Neuronal stem cell (in vitro differentiated cells): Measurements from ENCODE around the gene VOPP1.

ENCODE experiments used
- DNase-seq: peaks from one replicate; pipeline ENCODE4 v3.0.0-alpha.2; 2013; ENCODE audit warnings: low spot score
- H2AFZ ChIP-seq: one replicate; pipeline ENCODE4 v1.6.1; 2013; ENCODE audit warnings: mild to moderate bottlenecking, low read length, inconsistent platforms
- H2AK5ac ChIP-seq: 2 replicates; pipeline ENCODE4 v1.6.1; 2013; ENCODE audit warnings: low read depth, mild to moderate bottlenecking, inconsistent platforms, low read length, moderate library complexity, mixed read lengths
- H2BK120ac ChIP-seq: 2 replicates; pipeline ENCODE4 v1.6.1; 2013; ENCODE audit warnings: low read depth, mild to moderate bottlenecking, inconsistent platforms, low read length, moderate library complexity, mixed read lengths
- H2BK12ac ChIP-seq: one replicate; pipeline ENCODE4 v1.6.1; 2013; ENCODE audit warnings: low read length, inconsistent platforms
- H2BK15ac ChIP-seq: 2 replicates; pipeline ENCODE4 v1.6.1; 2013; ENCODE audit warnings: mild to moderate bottlenecking, low read length, inconsistent platforms, mixed read lengths
- H2BK5ac ChIP-seq: one replicate; pipeline ENCODE4 v1.6.1; 2013; ENCODE audit warnings: inconsistent platforms, mild to moderate bottlenecking, low read length, moderate library complexity
- H3K14ac ChIP-seq: one replicate; pipeline ENCODE4 v1.6.1; 2013; ENCODE audit warnings: low read length, inconsistent platforms
- H3K18ac ChIP-seq: 2 replicates; pipeline ENCODE4 v1.6.1; 2013; ENCODE audit warnings: low read length, inconsistent platforms
- H3K23ac ChIP-seq: 2 replicates; pipeline ENCODE4 v1.6.1; 2013; ENCODE audit warnings: low read depth, mild to moderate bottlenecking, mixed read lengths, low read length, inconsistent platforms; ENCODE audit not compliant: poor library complexity
- H3K27ac ChIP-seq: replicated peaks from 3 replicates; pipeline ENCODE4 v1.5.1; 2013; ENCODE audit warnings: low read length, inconsistent platforms
- H3K27me3 ChIP-seq, 3 experiments: 2 replicates each; pipeline ENCODE4 v1.6.1; 2013; ENCODE audit warnings: low read length in 3 of 3, mild to moderate bottlenecking in 2 of 3, inconsistent platforms in 1 of 3, low read depth in 1 of 3, mixed read lengths in 1 of 3, moderate library complexity in 1 of 3; ENCODE audit not compliant: control insufficient read depth in 3 of 3, insufficient read depth in 3 of 3
- H3K36me3 ChIP-seq, 2 donors: replicated peaks in 1 of 2; 2 replicates each; pipeline ENCODE4 v1.6.1; 2013; ENCODE audit warnings: low read length in 2 of 2; ENCODE audit not compliant: control insufficient read depth in 2 of 2, insufficient read depth in 2 of 2
- H3K4ac ChIP-seq: 2 replicates; pipeline ENCODE4 v1.6.1; 2013; ENCODE audit warnings: inconsistent platforms, mild to moderate bottlenecking, low read length, moderate library complexity
- H3K4me1 ChIP-seq, 2 donors: 1 replicate in 1 of 2; 2 replicates in 1 of 2; pipeline ENCODE4 v1.6.1; 2013; ENCODE audit warnings: low read length in 2 of 2, low read depth in 1 of 2; ENCODE audit not compliant: control insufficient read depth in 2 of 2, insufficient read depth in 1 of 2
- H3K4me2 ChIP-seq: one replicate; pipeline ENCODE4 v1.6.1; 2013; ENCODE audit warnings: mild to moderate bottlenecking, low read length, inconsistent platforms; ENCODE audit not compliant: insufficient read depth, poor library complexity, severe bottlenecking
- H3K4me3 ChIP-seq, 2 donors: 2 replicates each; pipeline ENCODE4 v1.5.1; 2013; ENCODE audit warnings: low read length in 2 of 2, mild to moderate bottlenecking in 2 of 2, inconsistent platforms in 1 of 2, moderate library complexity in 1 of 2
- H3K79me1 ChIP-seq: one replicate; pipeline ENCODE4 v1.6.1; 2013; ENCODE audit warnings: low read depth, mild to moderate bottlenecking, inconsistent platforms, low read length, moderate library complexity
- H3K9ac ChIP-seq: one replicate; pipeline ENCODE4 v1.6.1; 2013; ENCODE audit warnings: mild to moderate bottlenecking, low read depth, low read length, inconsistent platforms; ENCODE audit not compliant: poor library complexity
- H3K9me3 ChIP-seq, 2 donors: replicated peaks in 1 of 2; 2 replicates each; pipeline versions ENCODE3 to v1.6.1; 2013; ENCODE audit warnings: low read length in 2 of 2, mild to moderate bottlenecking in 2 of 2, inconsistent platforms in 1 of 2, low read depth in 1 of 2, mixed read lengths in 1 of 2, moderate library complexity in 1 of 2; ENCODE audit not compliant: control insufficient read depth in 2 of 2, insufficient read depth in 1 of 2
- H4K8ac ChIP-seq: one replicate; pipeline ENCODE4 v1.6.1; 2013; ENCODE audit warnings: low read depth, mild to moderate bottlenecking, inconsistent platforms, low read length, moderate library complexity
- H4K91ac ChIP-seq: one replicate; pipeline ENCODE4 v1.6.1; 2013; ENCODE audit warnings: low read length, low read depth, mild to moderate bottlenecking, inconsistent platforms; ENCODE audit not compliant: poor library complexity
- WGBS, 2 donors: extraction: QIAGEN DNeasy Blood & Tissue Kit; methylation state at CpG; one replicate each; pipeline ENCODE4 v1.1.7; 2013; ENCODE audit warnings: missing lambda C conversion rate in 2 of 2, mixed read lengths in 1 of 2; ENCODE audit not compliant: insufficient read length in 2 of 2, insufficient replicate concordance in 1 of 2; ENCODE audit errors: extremely low coverage in 2 of 2; 5-methylcytosine and 5-hydroxymethylcytosine counted together

Gene VOPP1

DNA sequence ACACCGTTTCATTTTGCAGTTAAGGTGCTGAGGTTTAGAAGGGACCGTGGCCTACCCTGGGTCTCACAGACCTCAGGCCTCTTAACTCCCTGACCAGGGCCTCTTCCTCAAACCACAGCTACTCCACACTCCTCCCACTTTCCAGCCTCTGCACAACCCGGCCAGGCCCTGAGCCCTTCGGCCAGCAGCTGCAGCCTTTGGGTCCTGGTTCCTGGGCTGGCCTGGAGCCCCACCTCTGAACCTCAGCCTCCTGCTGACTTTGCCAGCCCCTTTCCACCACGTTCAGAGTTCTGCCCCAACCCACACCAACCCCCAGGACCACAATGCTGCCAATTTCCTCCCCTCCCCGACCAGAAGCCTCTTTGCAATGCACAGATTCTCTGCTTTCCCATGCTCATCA lies 84.1 kb downstream of the VOPP1 start:
- no peak overlapping the region for H3K9ac ChIP-seq
- H2AFZ ChIP-seq, result no peak overlapping the region
- H2BK5ac ChIP-seq, result peak overlapping the region; percentile 29
- no peak overlapping the region for H3K4me2 ChIP-seq
- H3K4ac ChIP-seq, result no peak overlapping the region
- no peaks in the 10 kb centered on the region for H3K27me3 ChIP-seq
- no peak overlapping the region for H2AK5ac ChIP-seq
- peaks cover 10 to 84% of the 10 kb centered on the region in 2 donors for H3K36me3 ChIP-seq
- no peak overlapping the region for H4K91ac ChIP-seq
- no peak for DNase-seq
- no peak overlapping the region for H3K4me3 ChIP-seq
- no peak overlapping the region for H3K14ac ChIP-seq
- H3K18ac ChIP-seq, result no peak overlapping the region
- H3K4me1 ChIP-seq, result peaks cover 4 to 7% of the 10 kb centered on the region in 2 donors
- no peak overlapping the region for H2BK15ac ChIP-seq
- no peak overlapping the region for H3K23ac ChIP-seq
- WGBS, 2 donors, result no CpG with 5 or more reads among the region's 6 CpGs
- no peak overlapping the region for H3K27ac ChIP-seq
- no peak overlapping the region for H4K8ac ChIP-seq
- no peak overlapping the region for H2BK12ac ChIP-seq
- no peak overlapping the region for H2BK120ac ChIP-seq
- H3K9me3 ChIP-seq, result no peaks in the 10 kb centered on the region
- no peaks in the 10 kb centered on the region for H3K79me1 ChIP-seq

DNA sequence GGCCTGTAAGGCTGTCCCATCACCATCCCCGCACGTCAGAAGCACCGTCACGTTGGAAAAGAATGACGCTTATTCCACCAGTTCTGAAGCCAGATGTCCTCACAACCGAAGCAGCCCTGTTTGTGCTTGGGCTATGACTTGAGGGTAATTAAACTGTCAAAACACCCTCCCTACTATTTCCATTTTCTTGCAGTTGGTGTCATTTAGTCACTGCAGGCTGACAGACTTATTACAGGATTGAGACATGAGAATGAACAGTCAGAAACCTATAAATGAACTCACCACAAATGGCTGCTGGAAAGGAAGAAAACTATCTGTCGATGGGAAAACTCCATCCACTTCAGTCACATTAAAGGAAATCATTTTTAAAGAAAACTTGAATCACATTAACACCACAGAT lies 85.3 kb downstream of the VOPP1 start:
- Histone ChIP-seq H3K4me2 (no peak overlapping the region), H2BK5ac (no peak overlapping the region), H3K18ac (peak overlapping the region; percentile 8), H3K79me1 (no peaks in the 10 kb centered on the region), H2AK5ac (no peak overlapping the region), H3K27me3 (no peaks in the 10 kb centered on the region), H3K36me3 (peaks cover 10 to 79% of the 10 kb centered on the region in 2 donors), H2BK15ac (no peak overlapping the region), H3K4me3 (no peak overlapping the region), H2BK120ac (no peak overlapping the region), H2BK12ac (no peak overlapping the region), H3K9me3 (no peaks in the 10 kb centered on the region), H4K8ac (no peak overlapping the region), H2AFZ (no peak overlapping the region), H3K23ac (no peak overlapping the region), H3K27ac (no peak overlapping the region), H3K4ac (no peak overlapping the region), H3K14ac (no peak overlapping the region), H4K91ac (no peak overlapping the region), H3K4me1 (peaks cover 3 to 8% of the 10 kb centered on the region in 2 donors), H3K9ac (no peak overlapping the region)
- no peak for DNase-seq
- WGBS, 2 donors, result no CpG with 5 or more reads among the region's 7 CpGs

DNA sequence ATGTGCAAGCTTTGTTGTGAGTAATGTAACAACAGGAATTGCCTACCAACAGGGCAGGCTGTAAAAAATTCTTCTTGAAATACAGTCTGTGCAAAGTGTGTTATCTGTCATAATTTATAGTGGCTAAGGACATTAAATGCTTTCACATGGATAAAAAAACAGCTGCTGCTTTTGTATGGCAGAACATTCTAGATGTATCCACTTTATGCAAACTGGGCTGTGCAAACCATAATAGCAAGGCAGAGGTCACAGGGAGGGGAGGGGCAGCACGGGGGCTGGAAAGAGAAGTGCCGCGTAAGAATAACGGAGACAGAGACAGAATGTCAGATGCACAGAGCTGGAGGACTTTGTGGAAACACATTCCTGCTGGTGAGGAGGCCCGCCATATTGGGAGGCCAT lies 86.1 kb downstream of the VOPP1 start:
- Histone ChIP-seq H4K8ac (no peak overlapping the region), H3K4me2 (no peak overlapping the region), H3K4ac (no peak overlapping the region), H2BK12ac (no peak overlapping the region), H3K23ac (no peak overlapping the region), H3K9me3 (no peaks in the 10 kb centered on the region), H2BK5ac (no peak overlapping the region), H2AK5ac (no peak overlapping the region), H2BK120ac (no peak overlapping the region), H3K4me3 (no peak overlapping the region), H2BK15ac (no peak overlapping the region), H3K27ac (no peak overlapping the region), H3K18ac (no peak overlapping the region), H4K91ac (no peak overlapping the region), H3K27me3 (no peaks in the 10 kb centered on the region), H3K36me3 (peaks cover 10 to 71% of the 10 kb centered on the region in 2 donors), H2AFZ (no peak overlapping the region), H3K4me1 (peaks cover 3 to 8% of the 10 kb centered on the region in 2 donors), H3K9ac (no peak overlapping the region), H3K14ac (no peak overlapping the region), H3K79me1 (no peaks in the 10 kb centered on the region)
- no peak for DNase-seq
- no CpG with 5 or more reads among the region's 5 CpGs for WGBS, 2 donors

DNA sequence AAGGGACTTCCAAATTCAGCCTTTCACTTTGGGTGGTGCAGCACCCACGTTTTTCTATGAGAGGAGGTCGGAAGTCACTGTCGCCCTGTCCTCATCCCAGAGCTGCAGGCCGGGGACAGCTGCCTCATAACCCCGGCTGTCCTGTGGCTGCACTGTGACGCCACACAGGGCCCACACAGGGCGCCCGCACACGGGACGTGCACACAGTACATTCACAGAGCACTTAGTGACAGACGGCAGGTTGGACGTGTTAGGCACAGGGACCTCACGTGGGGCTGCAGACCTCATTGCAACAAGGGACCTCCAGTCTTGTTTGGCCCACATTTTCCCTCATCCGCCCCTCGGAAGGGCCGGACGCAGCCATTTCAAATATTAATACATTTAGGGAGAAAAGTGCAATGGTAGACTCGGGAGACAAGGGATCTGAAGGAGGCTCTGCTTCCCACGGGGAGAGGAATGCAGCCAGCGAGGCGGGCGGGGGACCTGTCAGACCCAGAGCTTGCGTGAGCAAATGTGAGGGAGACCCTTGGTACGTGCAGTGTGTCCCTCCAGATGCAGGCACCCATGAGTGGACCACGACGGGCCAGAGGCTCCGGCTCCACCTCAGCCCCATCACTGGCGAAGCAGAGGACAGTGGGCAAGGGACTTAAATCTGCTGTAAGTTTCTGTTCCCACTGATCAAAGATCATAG lies 86.7 kb downstream of the VOPP1 start:
- H3K4me3 ChIP-seq, result no peak overlapping the region
- no peak for DNase-seq
- H2AFZ ChIP-seq, result no peak overlapping the region
- no peak overlapping the region for H3K4me2 ChIP-seq
- no peak overlapping the region for H2AK5ac ChIP-seq
- H3K18ac ChIP-seq, result no peak overlapping the region
- H3K9ac ChIP-seq, result no peak overlapping the region
- no peak overlapping the region for H3K4ac ChIP-seq
- no peak overlapping the region for H3K23ac ChIP-seq
- no peak overlapping the region for H4K91ac ChIP-seq
- no peaks in the 10 kb centered on the region for H3K79me1 ChIP-seq
- no peak overlapping the region for H2BK5ac ChIP-seq
- H3K36me3 ChIP-seq, result peaks cover 10 to 66% of the 10 kb centered on the region in 2 donors
- H3K4me1 ChIP-seq, result peaks cover 3 to 8% of the 10 kb centered on the region in 2 donors
- H2BK12ac ChIP-seq, result no peak overlapping the region
- H3K9me3 ChIP-seq, result no peaks in the 10 kb centered on the region
- H3K14ac ChIP-seq, result no peak overlapping the region
- H2BK15ac ChIP-seq, result no peak overlapping the region
- no peak overlapping the region for H3K27ac ChIP-seq
- no peaks in the 10 kb centered on the region for H3K27me3 ChIP-seq
- H4K8ac ChIP-seq, result no peak overlapping the region
- H2BK120ac ChIP-seq, result no peak overlapping the region
- no CpG with 5 or more reads among the region's 28 CpGs for WGBS, 2 donors
